ENCODE measurements around the gene TAF6. TPM values are rescaled to one million over a fixed set of nuclear protein-coding genes. Genes with fewer than 3 reads are reported as not detected.

Gene TAF6
- polyA plus RNA-seq, 2 of the 4 experiments (the other 2 are of a cell fraction): 36.2 to 57.0 TPM

- 85% methylated on average over 13 of the region's 13 CpGs for WGBS (ENCODE audit: missing lambda C conversion rate)
- Histone ChIP-seq H3K9me3 (no peaks in the 10 kb centered on the region), H3K4me1 (peaks cover 29% of the 10 kb centered on the region), H3K27ac (no peak overlapping the region), H3K4me2 (no peak overlapping the region), H3K4me3 (no peak overlapping the region)
- FAIRE-seq (no peak), DNase-seq (ENCODE audit: low read depth in 1 of 2, low spot score in 1 of 2) (no peak), ATAC-seq (no peak)
- CTCF ChIA-PET: interaction anchor here (1.5 to 5.6 kb wide), 2 partner anchors 8 to 9 kb away, joined by 4 to 46 read pairs; no protein-coding TSS in a partner anchor
- POLR2A ChIA-PET: interaction anchor here (1.4 to 1.8 kb wide), 2 partner anchors 21 to 307 kb away, joined by 4 to 6 read pairs; partner anchors contain the start of genes AP4M1, MCM7 and MEPCE
- TF ChIP-seq CTCF (IDR thresholded peaks at IDR 0.05) (no peak), ZNF302 (CRISPR knock-in tag; IDR thresholded peaks at IDR 0.05) (no peak), PHF8 (IDR thresholded peaks at IDR 0.05; ENCODE audit: borderline replicate concordance, low read depth) (no peak), POLR2A (IDR thresholded peaks at IDR 0.05; ENCODE audit: low read length) (no peak), HEYL (CRISPR knock-in tag; IDR thresholded peaks at IDR 0.05) (no peak), POLR2AphosphoS2 (conservative IDR thresholded peaks at IDR 0.05; ENCODE audit: low read length) (no peak), HMGXB4 (CRISPR knock-in tag; IDR thresholded peaks at IDR 0.05; ENCODE audit: borderline replicate concordance) (no peak), HOXB5 (CRISPR knock-in tag; IDR thresholded peaks at IDR 0.05) (no peak), HOXA7 (CRISPR knock-in tag; IDR thresholded peaks at IDR 0.05) (no peak), NPAS2 (CRISPR knock-in tag; IDR thresholded peaks at IDR 0.05; ENCODE audit: borderline replicate concordance) (no peak), NFE2L2 (conservative IDR thresholded peaks at IDR 0.05; ENCODE audit: low read length) (no peak), TFCP2L1 (CRISPR knock-in tag; IDR thresholded peaks at IDR 0.05) (no peak), HOXB13 (CRISPR knock-in tag; IDR thresholded peaks at IDR 0.05; ENCODE audit: low read depth) (no peak), JUN (IDR thresholded peaks at IDR 0.05) (no peak), KDM5A (IDR thresholded peaks at IDR 0.05) (no peak), TP53 (CRISPR knock-in tag; IDR thresholded peaks at IDR 0.05) (no peak), SREBF2 (IDR thresholded peaks at IDR 0.05) (no peak), FOSL2 (IDR thresholded peaks at IDR 0.05) (no peak), FOSL2 (CRISPR knock-in tag; IDR thresholded peaks at IDR 0.05) (no peak), USF2 (IDR thresholded peaks at IDR 0.05) (no peak)
Measured at GRCh38 chr7:100122067-100122466, 2.9 kb upstream of the TAF6 start.

DNA sequence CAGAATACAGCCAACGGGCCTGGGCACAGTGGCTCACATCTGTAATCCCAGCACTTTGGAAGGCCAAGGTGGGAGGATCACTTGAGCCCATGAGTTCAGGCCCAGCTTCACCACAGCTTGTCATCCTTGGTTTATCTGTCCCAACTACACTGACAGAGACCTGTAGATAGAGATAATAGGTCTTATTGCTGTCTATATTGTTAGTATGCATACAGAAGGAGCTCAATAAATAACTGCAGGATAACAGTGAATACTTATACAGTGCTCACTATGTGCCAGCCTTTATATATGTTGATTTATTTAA lies 1.5 kb upstream of the TAF6 start:
- CTCF ChIA-PET: interaction anchor here (5.6 kb wide), 1 partner anchor 11 kb away, joined by 46 read pairs; no protein-coding TSS in a partner anchor

More for the DNA sequence above, 1.5 kb upstream of the TAF6 start:
- DNase-seq (ENCODE audit: low read depth in 1 of 2, low spot score in 1 of 2) (no peak), ATAC-seq (0 out of 6 replicates have a peak, but pooled peaks of 1 of the 2 experiments have one; percentile 1), FAIRE-seq (no peak)
- Histone ChIP-seq H3K4me2 (peak overlapping the region; percentile 92), H3K4me1 (peaks cover 27% of the 10 kb centered on the region), H3K9me3 (no peaks in the 10 kb centered on the region), H3K4me3 (no peak overlapping the region; the same call in 2 of the 3 replicates), H3K27ac (peak overlapping the region; percentile 86 to 90; a peak in 3 of 6 replicates)
- 32% methylated on average over 1 of the region's 1 CpG for whole genome bisulfite sequencing (ENCODE audit: missing lambda C conversion rate)
- POLR2A ChIA-PET: interaction anchor here (1.2 to 1.8 kb wide), 2 partner anchors 19 to 309 kb away, joined by 4 to 10 read pairs; partner anchors contain the start of genes AP4M1, MCM7 and MEPCE
- no peak for TF ChIP-seq JUNB (IDR thresholded peaks at IDR 0.05)
- TF ChIP-seq KDM5A (IDR thresholded peaks at IDR 0.05): no peak
- no peak for TF ChIP-seq TP53 (CRISPR knock-in tag; IDR thresholded peaks at IDR 0.05)
- TF ChIP-seq, protein P1, sequence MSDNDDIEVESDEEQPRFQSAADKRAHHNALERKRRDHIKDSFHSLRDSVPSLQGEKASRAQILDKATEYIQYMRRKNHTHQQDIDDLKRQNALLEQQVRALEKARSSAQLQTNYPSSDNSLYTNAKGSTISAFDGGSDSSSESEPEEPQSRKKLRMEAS (IDR thresholded peaks at IDR 0.05): no peak
- no peak for TF ChIP-seq FOSL2 (IDR thresholded peaks at IDR 0.05)
- TF ChIP-seq FOSL2 (CRISPR knock-in tag; IDR thresholded peaks at IDR 0.05): no peak
- no peak for TF ChIP-seq HOXB5 (CRISPR knock-in tag; IDR thresholded peaks at IDR 0.05)
